GM12875 (cell line): ENCODE results near the gene ZNF407.

Experiments used
- H3K4me3 ChIP-seq: one replicate; pipeline ENCODE4 v1.5.1; 2011; ENCODE audit warnings: low read depth, low read length, control low read depth
- CTCF ChIP-seq: IDR thresholded peaks from 2 replicates; pipeline ENCODE4 v1.5.1; 2011; ENCODE audit warnings: low read depth, mild to moderate bottlenecking, control low read depth, inconsistent platforms, low read length, moderate library complexity, borderline replicate concordance; ENCODE audit not compliant: insufficient read depth

Gene ZNF407

GRCh38 chr18:74774486-74774885, 176.8 kb downstream of the ZNF407 start:
- H3K4me3 ChIP-seq = no peak overlapping the region
- TF ChIP-seq CTCF = no peak

- no peak overlapping the region for H3K4me3 ChIP-seq
- TF ChIP-seq CTCF = no peak
Measured at GRCh38 chr18:74775239-74775638, 177.6 kb downstream of the ZNF407 start.

DNA sequence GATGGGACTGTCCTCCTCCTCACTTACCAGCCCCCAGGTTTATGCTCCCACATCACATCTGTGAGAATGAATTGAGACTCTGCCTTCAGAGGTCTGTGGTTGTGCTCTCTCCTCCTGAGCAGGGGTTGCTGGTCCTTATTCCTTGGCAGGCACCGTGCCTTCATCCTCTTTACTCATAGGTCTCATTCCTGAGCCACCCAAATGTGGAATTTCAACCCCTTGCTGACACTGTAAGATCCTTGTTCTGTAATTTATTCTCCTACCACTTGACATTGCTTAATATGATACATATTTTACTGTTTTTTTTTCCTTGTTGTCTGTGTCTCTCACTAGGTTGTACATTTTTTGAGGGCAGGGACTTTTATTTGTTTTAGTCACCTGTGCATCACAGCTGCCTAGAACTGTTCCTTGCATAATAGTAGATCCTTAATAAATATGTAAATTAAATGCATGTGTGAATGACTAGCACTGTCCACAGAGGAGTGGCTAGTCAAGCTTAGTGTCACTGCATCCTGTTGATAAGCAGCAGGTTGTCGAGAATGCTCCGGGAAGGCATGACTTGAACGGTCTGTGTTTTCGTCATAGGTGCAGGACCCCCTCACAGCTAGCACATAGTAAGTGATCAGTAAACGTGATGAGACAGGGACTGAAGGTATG, 180.6 kb downstream of the ZNF407 start:
- no peak overlapping the region for H3K4me3 ChIP-seq
- TF ChIP-seq CTCF = no peak

DNA sequence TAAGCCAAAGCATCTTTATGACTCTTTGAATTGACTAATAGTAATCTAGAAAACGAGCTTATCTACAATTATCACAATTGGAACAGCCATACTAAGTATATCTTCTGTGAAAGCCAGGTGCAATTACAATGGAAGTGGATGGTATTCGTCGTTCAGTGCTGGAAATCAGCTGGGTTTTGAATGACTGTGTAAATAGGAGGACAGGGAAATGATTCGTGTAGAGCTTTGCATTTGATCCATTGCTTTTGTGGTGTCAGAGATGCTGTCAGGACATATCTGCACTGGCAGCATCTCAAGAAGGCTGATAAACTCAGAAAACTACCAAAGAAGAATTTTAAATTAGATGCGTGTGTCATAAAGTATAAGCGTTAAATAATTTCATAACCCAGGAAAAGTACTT, 187.1 kb downstream of the ZNF407 start:
- H3K4me3 ChIP-seq = no peak overlapping the region
- no peak for TF ChIP-seq CTCF

- no peak for TF ChIP-seq CTCF
- no peak overlapping the region for H3K4me3 ChIP-seq
Measured at GRCh38 chr18:74785632-74786031, 188.0 kb downstream of the ZNF407 start.

DNA sequence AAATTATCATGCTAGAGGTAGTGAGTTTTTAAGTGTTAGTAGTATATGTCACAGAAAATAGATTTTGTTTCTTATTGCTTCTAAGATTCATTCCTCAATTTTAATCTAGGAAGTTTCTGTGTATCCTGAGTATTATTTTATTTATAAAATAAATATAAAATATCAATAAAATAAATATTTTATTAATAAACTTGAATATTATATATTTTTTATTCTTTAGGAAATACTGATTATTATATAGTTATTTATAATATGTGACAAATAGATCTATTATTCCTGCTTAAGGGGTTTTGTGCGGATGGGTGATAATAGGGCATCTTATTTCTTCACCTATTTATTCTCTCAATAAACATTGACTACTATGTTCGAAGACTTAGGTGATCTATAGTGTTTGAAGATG, 191.0 kb downstream of the ZNF407 start:
- no peak for TF ChIP-seq CTCF
- no peak overlapping the region for H3K4me3 ChIP-seq

GRCh38 chr18:74789078-74789477, 191.4 kb downstream of the ZNF407 start:
- TF ChIP-seq CTCF = no peak

More at GRCh38 chr18:74789078-74789477, 191.4 kb downstream of the ZNF407 start:
- no peak overlapping the region for H3K4me3 ChIP-seq
